Osteoblast (primary cell): ENCODE results near the gene PRRG3. TPM values are rescaled to one million over a fixed set of nuclear protein-coding genes. Genes with fewer than 3 reads are reported as not detected.

Experiments
- DNase-seq: peaks from one replicate; pipeline ENCODE4 v3.0.0; 2011; ENCODE audit warnings: low spot score, mixed read lengths; ENCODE audit not compliant: insufficient read length; ENCODE audit errors: missing footprints
- H2AFZ ChIP-seq: 2 replicates; pipeline ENCODE4 v1.6.0; 2011; ENCODE audit warnings: mild to moderate bottlenecking, low read length
- H3K27ac ChIP-seq: 2 replicates; pipeline ENCODE4 v1.5.1; 2011; ENCODE audit warnings: mild to moderate bottlenecking, low read depth, low read length, moderate library complexity
- H3K27me3 ChIP-seq: 2 replicates; pipeline ENCODE4 v1.6.0; 2012; ENCODE audit warnings: mild to moderate bottlenecking, control low read depth, inconsistent platforms, low read length, moderate library complexity; ENCODE audit not compliant: insufficient read depth
- H3K36me3 ChIP-seq: 2 replicates; pipeline ENCODE4 v1.5.1; 2011; ENCODE audit warnings: mild to moderate bottlenecking, low read length, control low read depth, moderate library complexity; ENCODE audit not compliant: insufficient read depth
- H3K4me1 ChIP-seq: 2 replicates; pipeline ENCODE4 v1.5.1; 2011; ENCODE audit warnings: mild to moderate bottlenecking, low read length, control low read depth, moderate library complexity; ENCODE audit not compliant: insufficient read depth
- H3K4me2 ChIP-seq: 2 replicates; pipeline ENCODE4 v1.6.0; 2011; ENCODE audit warnings: mild to moderate bottlenecking, low read length; ENCODE audit not compliant: insufficient read depth
- H3K4me3 ChIP-seq: fragments of 200-600 bp; sonication (generic); 3 replicates; pipeline ENCODE4 v1.5.1; 2012; ENCODE audit warnings: mild to moderate bottlenecking, low read length, inconsistent platforms; ENCODE audit not compliant: insufficient read depth
- H3K79me2 ChIP-seq: 2 replicates; pipeline ENCODE4 v1.6.0; 2012; ENCODE audit warnings: mild to moderate bottlenecking, low read length, control low read depth, inconsistent platforms; ENCODE audit not compliant: insufficient read depth
- H3K9me3 ChIP-seq: 2 replicates; pipeline ENCODE4 v1.5.1; 2011; ENCODE audit warnings: low read depth, low read length, control low read depth
- H4K20me1 ChIP-seq: 2 replicates; pipeline ENCODE4 v1.6.0; 2012; ENCODE audit warnings: mild to moderate bottlenecking, low read length, control low read depth; ENCODE audit not compliant: insufficient read depth
- CTCF ChIP-seq: IDR thresholded peaks from 2 replicates; pipeline ENCODE4 v1.5.1; 2011; ENCODE audit warnings: mild to moderate bottlenecking, low read depth, low read length, moderate library complexity; ENCODE audit errors: extremely low read depth
- total RNA-seq: library from RNA; depleted of rRNA; stranded (reverse); fragments of >200 nt; gene quantifications from 2 replicates; pipeline ENCODE4 v1.2.3, GENCODE V29; 2012

PRRG3 gene
- total RNA-seq, 1 donor = under 0.01 TPM

- peak; percentile 75 for TF ChIP-seq CTCF
- no peak overlapping the region for H2AFZ ChIP-seq
- H3K27me3 ChIP-seq = peaks cover 8% of the 10 kb centered on the region
- peak overlapping the region; percentile 48 for H3K4me2 ChIP-seq
- no peaks in the 10 kb centered on the region for H4K20me1 ChIP-seq
- no peak overlapping the region for H3K4me3 ChIP-seq
- no peaks in the 10 kb centered on the region for H3K79me2 ChIP-seq
- no peak overlapping the region for H3K27ac ChIP-seq
- H3K9me3 ChIP-seq = no peaks in the 10 kb centered on the region
- no peaks in the 10 kb centered on the region for H3K36me3 ChIP-seq
- DNase-seq = peak; percentile 87
- H3K4me1 ChIP-seq = peaks cover 11% of the 10 kb centered on the region
Observed at GRCh38 chrX:151753313-151754046, 58.2 kb downstream of the PRRG3 start.

- H3K4me1 ChIP-seq = peaks cover 11% of the 10 kb centered on the region
- no peak overlapping the region for H3K4me3 ChIP-seq
- peak overlapping the region; percentile 48 for H3K4me2 ChIP-seq
- no peak for TF ChIP-seq CTCF
- H3K36me3 ChIP-seq = no peaks in the 10 kb centered on the region
- peaks cover 6% of the 10 kb centered on the region for H3K27me3 ChIP-seq
- H3K27ac ChIP-seq = no peak overlapping the region
- no peaks in the 10 kb centered on the region for H4K20me1 ChIP-seq
- H3K79me2 ChIP-seq = no peaks in the 10 kb centered on the region
- no peak overlapping the region for H2AFZ ChIP-seq
- H3K9me3 ChIP-seq = no peaks in the 10 kb centered on the region
- peak; percentile 94 for DNase-seq
Observed at GRCh38 chrX:151754047-151754429, 58.8 kb downstream of the PRRG3 start.

- H3K79me2 ChIP-seq = no peaks in the 10 kb centered on the region
- H2AFZ ChIP-seq = no peak overlapping the region
- no peak overlapping the region for H3K27ac ChIP-seq
- H3K36me3 ChIP-seq = no peaks in the 10 kb centered on the region
- TF ChIP-seq CTCF = no peak
- no peak overlapping the region for H3K4me3 ChIP-seq
- no peaks in the 10 kb centered on the region for H3K27me3 ChIP-seq
- H3K4me2 ChIP-seq = no peak overlapping the region
- H3K9me3 ChIP-seq = no peaks in the 10 kb centered on the region
- peaks cover 11% of the 10 kb centered on the region for H3K4me1 ChIP-seq
- DNase-seq = no peak
- H4K20me1 ChIP-seq = no peaks in the 10 kb centered on the region
Observed at GRCh38 chrX:151754641-151755215, 59.5 kb downstream of the PRRG3 start.

Other genes starting within 250 kb of the PRRG3 start
- not detected in 2 replicates for gene PASD1, start 131.8 kb upstream of the PRRG3 start, total RNA-seq
- gene FATE1, start 20.6 kb downstream of the PRRG3 start, total RNA-seq = not detected in 2 replicates
- gene CNGA2, start 39.3 kb downstream of the PRRG3 start, total RNA-seq = not detected in 2 replicates
- gene MAGEA4, start 217.4 kb downstream of the PRRG3 start, total RNA-seq = not detected in 2 replicates